Transverse colon (tissue), 4 donors: Measurements from ENCODE around the gene PCDHGB5. TPM values are rescaled to one million over a fixed set of nuclear protein-coding genes. Genes with fewer than 3 reads are reported as not detected.
"Not testable (repeated sequence)": the region's sequence is repeated elsewhere in the genome, so short reads cannot be mapped to it uniquely, and the experiment has no call there.

Experiments used
- DNase-seq: peaks from one replicate; pipeline ENCODE4 v3.0.0-alpha.2; 2019
- H3K27ac ChIP-seq, 4 donors: fragments of 200-600 bp; sonication (generic); 2 replicates each; pipeline ENCODE4 v1.5.1; 2016 to 2018; ENCODE audit warnings: inconsistent platforms in 4 of 4
- H3K27me3 ChIP-seq: fragments of 200-600 bp; sonication (generic); 2 replicates; pipeline ENCODE4 v1.5.1; 2017; ENCODE audit warnings: inconsistent platforms
- H3K36me3 ChIP-seq, 4 donors: fragments of 200-600 bp; sonication (generic); 2 replicates each; pipeline ENCODE4 v1.5.1; 2017 to 2019; ENCODE audit warnings: inconsistent platforms in 4 of 4
- H3K4me1 ChIP-seq, 4 donors: fragments of 200-600 bp; sonication (generic); 2 replicates each; pipeline ENCODE4 v1.5.1; 2017 to 2020; ENCODE audit warnings: inconsistent platforms in 4 of 4
- H3K4me3 ChIP-seq, 4 donors: fragments of 200-600 bp; sonication (generic); 1 replicate in 1 of 4; 2 replicates in 3 of 4; pipeline versions ENCODE4 v1.5.1 to v1.6.1; 2017 to 2019; ENCODE audit warnings: inconsistent platforms in 4 of 4
- H3K9me3 ChIP-seq, 2 donors: fragments of 200-600 bp; sonication (generic); 2 replicates each; pipeline ENCODE4 v1.5.1; 2017 to 2019; ENCODE audit warnings: inconsistent platforms in 2 of 2
- EP300 ChIP-seq: sonication (generic); formaldehyde crosslinking; IDR thresholded peaks from one replicate; pipeline ENCODE4 v1.6.1; 2017; ENCODE audit warnings: antibody characterized with exemption, low read depth
- POLR2A ChIP-seq: fragments of 450-650 bp; IDR thresholded peaks from one replicate; pipeline ENCODE4 v1.6.1; 2016; ENCODE audit warnings: antibody characterized with exemption, mild to moderate bottlenecking, moderate library complexity
- POLR2AphosphoS5 ChIP-seq, 3 donors: sonication (generic); formaldehyde crosslinking; IDR thresholded peaks; one replicate each; pipeline ENCODE4 v1.6.1; 2016; ENCODE audit warnings: antibody characterized with exemption in 3 of 3
- WGBS, 2 donors: methylation state at CpG; one replicate each; pipeline ENCODE4 v1.1.5; 2018; ENCODE audit warnings: low coverage in 1 of 2; 5-methylcytosine and 5-hydroxymethylcytosine counted together
- in situ Hi-C, 4 donors: fragments of 200-750 bp; cut with MboI; loops; one replicate each; pipeline versions ENCODE4 v1.15.0 to v1.15.1; 2017; ENCODE audit warnings: low sequenced_read_pairs in 3 of 4, low pct_ligation_motif_present in 1 of 4, low pct_unique_long_range_greater_than_20kb in 1 of 4
- intact Hi-C: fragments of 100-400 bp; cut with DNase I; formaldehyde crosslinking; loops from one replicate; pipeline ENCODE4 v1.15.1; 2023; ENCODE audit warnings: low total_unique reads
- total RNA-seq, 4 donors: library from RNA; depleted of rRNA; stranded (reverse); fragments of >200 nt; gene quantifications; one replicate each; pipeline ENCODE4 v1.1.0, GENCODE V29; 2016
- TF ChIP-seq, protein P1 (sequence below), 5 experiments: fragments of 200-600 bp in 3 of 5; fragments of 450-650 bp in 2 of 5; sonication (generic) in 3 of 5; IDR thresholded peaks; 1 replicate in 2 of 5; 2 replicates in 3 of 5; pipeline ENCODE4 v1.5.1; 2016 to 2017; ENCODE audit warnings: antibody characterized with exemption in 5 of 5, inconsistent platforms in 3 of 5, mild to moderate bottlenecking in 2 of 5, moderate library complexity in 1 of 5

Gene PCDHGB5
- total RNA-seq, 4 donors from 2014 or later = 5.3 to 23.3 (median 9.2) TPM

DNA sequence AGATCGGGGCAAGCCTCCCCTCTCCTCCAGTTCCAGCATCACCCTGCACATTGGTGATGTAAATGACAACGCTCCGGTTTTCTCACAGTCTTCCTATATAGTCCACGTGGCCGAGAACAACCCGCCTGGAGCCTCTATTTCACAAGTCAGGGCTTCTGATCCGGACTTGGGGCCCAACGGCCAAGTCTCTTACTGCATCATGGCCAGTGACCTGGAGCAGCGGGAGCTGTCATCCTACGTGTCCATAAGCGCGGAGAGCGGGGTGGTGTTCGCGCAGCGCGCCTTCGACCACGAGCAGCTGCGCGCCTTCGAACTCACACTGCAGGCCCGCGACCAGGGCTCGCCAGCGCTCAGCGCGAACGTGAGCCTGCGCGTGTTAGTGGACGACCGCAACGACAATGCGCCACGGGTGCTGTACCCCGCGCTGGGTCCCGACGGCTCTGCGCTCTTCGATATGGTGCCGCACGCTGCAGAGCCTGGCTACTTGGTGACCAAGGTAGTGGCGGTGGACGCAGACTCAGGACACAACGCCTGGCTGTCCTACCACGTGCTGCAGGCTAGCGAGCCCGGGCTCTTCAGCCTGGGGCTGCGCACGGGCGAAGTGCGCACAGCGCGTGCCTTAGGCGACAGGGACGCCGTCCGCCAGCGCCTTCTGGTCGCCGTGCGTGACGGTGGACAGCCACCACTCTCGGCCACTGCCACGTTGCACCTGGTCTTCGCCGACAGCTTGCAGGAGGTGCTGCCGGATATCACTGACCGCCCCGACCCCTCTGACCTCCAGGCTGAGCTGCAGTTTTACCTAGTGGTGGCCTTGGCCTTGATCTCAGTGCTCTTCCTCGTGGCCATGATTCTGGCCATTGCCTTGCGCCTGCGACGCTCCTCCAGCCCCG, 8.3 kb upstream of the PCDHGB5 start:
- Histone ChIP-seq H3K27me3 (peaks cover 11% of the 10 kb centered on the region), H3K4me3 (no peak overlapping the region)

DNA sequence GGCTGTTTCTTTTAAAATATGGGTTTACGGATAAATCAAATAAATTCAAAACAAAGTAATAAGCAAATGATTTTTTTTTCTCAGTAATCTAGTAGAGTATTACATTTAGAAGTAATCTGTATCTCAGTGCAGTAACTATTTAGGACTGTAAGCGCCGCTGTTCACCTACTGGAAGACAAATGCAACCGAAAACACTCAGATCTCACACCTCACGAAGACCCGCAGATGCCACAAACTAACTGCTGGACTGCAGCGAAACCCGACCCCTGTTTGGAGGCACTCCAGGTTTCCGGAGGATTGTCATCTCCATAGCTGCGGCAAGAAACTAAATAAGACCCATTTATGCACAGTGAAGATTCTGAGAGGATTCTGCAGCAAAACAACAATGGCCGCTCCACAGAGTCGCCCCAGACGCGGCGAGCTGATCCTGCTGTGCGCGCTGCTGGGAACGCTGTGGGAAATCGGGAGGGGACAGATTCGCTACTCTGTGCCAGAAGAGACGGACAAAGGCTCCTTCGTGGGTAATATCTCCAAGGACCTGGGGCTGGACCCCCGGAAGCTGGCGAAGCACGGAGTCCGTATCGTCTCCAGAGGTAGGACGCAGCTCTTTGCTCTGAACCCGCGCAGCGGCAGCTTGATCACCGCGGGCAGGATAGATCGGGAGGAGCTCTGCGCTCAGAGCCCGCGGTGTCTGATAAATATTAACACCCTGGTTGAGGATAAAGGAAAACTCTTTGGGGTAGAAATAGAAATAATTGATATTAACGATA, 5.1 kb upstream of the PCDHGB5 start, which contains the start of gene PCDHGA8:
PCDHGA8 (plus strand) TSS at position 205 of the 770 bp plus-strand sequence; CDS start at position 386, 181 bp downstream.
- H3K9me3 ChIP-seq = peaks cover 63 to 83% of the 10 kb centered on the region in 2 donors
- DNase-seq = no peak
- H3K27ac ChIP-seq = no peak within 1 kb of the TSS
- peaks cover 23% of the 10 kb centered on the region for H3K27me3 ChIP-seq
- WGBS, 2 donors = 30 to 65% methylated on average over 6 to 38 of the region's 38 CpGs
- no peaks in the 10 kb centered on the region for H3K36me3 ChIP-seq
- H3K4me1 ChIP-seq = no peaks in the 10 kb centered on the region
- intact Hi-C loops = no loop called here
- no peak for TF ChIP-seq POLR2AphosphoS5 (IDR thresholded peaks at IDR 0.05)
- TF ChIP-seq EP300 = no peak
- TF ChIP-seq, protein P1, sequence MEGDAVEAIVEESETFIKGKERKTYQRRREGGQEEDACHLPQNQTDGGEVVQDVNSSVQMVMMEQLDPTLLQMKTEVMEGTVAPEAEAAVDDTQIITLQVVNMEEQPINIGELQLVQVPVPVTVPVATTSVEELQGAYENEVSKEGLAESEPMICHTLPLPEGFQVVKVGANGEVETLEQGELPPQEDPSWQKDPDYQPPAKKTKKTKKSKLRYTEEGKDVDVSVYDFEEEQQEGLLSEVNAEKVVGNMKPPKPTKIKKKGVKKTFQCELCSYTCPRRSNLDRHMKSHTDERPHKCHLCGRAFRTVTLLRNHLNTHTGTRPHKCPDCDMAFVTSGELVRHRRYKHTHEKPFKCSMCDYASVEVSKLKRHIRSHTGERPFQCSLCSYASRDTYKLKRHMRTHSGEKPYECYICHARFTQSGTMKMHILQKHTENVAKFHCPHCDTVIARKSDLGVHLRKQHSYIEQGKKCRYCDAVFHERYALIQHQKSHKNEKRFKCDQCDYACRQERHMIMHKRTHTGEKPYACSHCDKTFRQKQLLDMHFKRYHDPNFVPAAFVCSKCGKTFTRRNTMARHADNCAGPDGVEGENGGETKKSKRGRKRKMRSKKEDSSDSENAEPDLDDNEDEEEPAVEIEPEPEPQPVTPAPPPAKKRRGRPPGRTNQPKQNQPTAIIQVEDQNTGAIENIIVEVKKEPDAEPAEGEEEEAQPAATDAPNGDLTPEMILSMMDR (IDR thresholded peaks at IDR 0.05) = no peak
- no peak for TF ChIP-seq POLR2A
- in situ Hi-C loops = loop anchor here in 1 of 4 donors (25.0 kb wide), 1 partner anchor 180 kb away; the partner anchor contains the start of genes PCDHB12, PCDHB13 and PCDHB14
- no peak within 1 kb of the TSS for H3K4me3 ChIP-seq

More for the DNA sequence above, 8.3 kb upstream of the PCDHGB5 start:
- intact Hi-C loops = no loop called here
- TF ChIP-seq POLR2AphosphoS5 (IDR thresholded peaks at IDR 0.05) = no peak
- no peak for TF ChIP-seq EP300
- TF ChIP-seq, protein P1 (IDR thresholded peaks at IDR 0.05) = no peak
- no peak for TF ChIP-seq POLR2A
- WGBS, 2 donors = 76 to 80% methylated on average over 3 to 65 of the region's 77 CpGs
- Histone ChIP-seq H3K36me3 (no peaks in the 10 kb centered on the region), H3K27ac (no peak overlapping the region), H3K9me3 (peaks cover 74 to 89% of the 10 kb centered on the region in 2 donors), H3K4me1 (no peaks in the 10 kb centered on the region)
- no peak for DNase-seq
- in situ Hi-C loops = loop anchor here in 1 of 4 donors (25.0 kb wide), 1 partner anchor 177 kb away; the partner anchor contains the start of genes PCDHB12, PCDHB13 and PCDHB14

DNA sequence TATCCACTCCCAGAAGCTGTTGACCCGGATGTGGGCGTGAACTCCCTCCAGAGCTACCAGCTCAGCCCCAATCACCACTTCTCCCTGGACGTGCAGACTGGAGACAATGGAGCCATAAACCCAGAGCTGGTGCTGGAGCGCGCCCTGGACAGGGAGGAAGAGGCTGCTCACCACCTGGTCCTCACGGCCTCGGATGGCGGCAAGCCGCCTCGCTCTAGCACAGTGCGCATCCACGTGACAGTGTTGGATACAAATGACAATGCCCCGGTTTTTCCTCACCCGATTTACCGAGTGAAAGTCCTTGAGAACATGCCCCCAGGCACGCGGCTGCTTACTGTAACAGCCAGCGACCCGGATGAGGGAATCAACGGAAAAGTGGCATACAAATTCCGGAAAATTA, 4.5 kb upstream of the PCDHGB5 start:
- Histone ChIP-seq H3K4me1 (no peaks in the 10 kb centered on the region), H3K36me3 (no peaks in the 10 kb centered on the region), H3K27me3 (peaks cover 23% of the 10 kb centered on the region), H3K4me3 (no peak overlapping the region), H3K27ac (no peak overlapping the region), H3K9me3 (peaks cover 62 to 85% of the 10 kb centered on the region in 2 donors)
- intact Hi-C loops = no loop called here
- in situ Hi-C loops = loop anchor here in 1 of 4 donors (25.0 kb wide), 1 partner anchor 181 kb away; the partner anchor contains the start of genes PCDHB12, PCDHB13 and PCDHB14
- TF ChIP-seq POLR2AphosphoS5 (IDR thresholded peaks at IDR 0.05) (no peak), POLR2A (no peak), EP300 (no peak)
- TF ChIP-seq, protein P1 (IDR thresholded peaks at IDR 0.05) = no peak
- DNase-seq = no peak
- WGBS, 2 donors = 48 to 59% methylated on average over 8 to 21 of the region's 21 CpGs

DNA sequence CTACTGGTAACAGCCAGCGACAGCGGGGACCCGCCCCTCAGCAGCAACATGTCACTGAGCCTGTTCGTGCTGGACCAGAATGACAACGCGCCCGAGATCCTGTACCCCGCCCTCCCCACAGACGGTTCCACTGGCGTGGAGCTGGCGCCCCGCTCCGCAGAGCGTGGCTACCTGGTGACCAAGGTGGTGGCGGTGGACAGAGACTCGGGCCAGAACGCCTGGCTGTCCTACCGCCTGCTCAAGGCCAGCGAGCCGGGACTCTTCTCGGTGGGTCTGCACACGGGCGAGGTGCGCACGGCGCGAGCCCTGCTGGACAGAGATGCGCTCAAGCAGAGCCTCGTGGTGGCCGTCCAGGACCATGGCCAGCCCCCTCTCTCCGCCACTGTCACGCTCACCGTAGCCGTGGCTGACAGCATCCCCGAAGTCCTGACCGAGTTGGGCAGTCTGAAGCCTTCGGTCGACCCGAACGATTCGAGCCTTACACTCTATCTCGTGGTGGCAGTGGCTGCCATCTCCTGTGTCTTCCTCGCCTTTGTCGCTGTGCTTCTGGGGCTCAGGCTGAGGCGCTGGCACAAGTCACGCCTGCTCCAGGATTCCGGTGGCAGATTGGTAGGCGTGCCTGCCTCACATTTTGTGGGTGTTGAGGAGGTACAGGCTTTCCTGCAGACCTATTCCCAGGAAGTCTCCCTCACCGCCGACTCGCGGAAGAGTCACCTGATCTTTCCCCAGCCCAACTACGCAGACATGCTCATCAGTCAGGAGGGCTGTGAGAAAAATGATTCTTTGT, 3.2 kb upstream of the PCDHGB5 start:
- H3K4me1 ChIP-seq, H3K4me3 ChIP-seq, DNase-seq, intact Hi-C loops, H3K36me3 ChIP-seq, H3K27ac ChIP-seq: not testable (repeated sequence)
- in situ Hi-C loops = loop anchor here in 1 of 4 donors (25.0 kb wide), 1 partner anchor 182 kb away; the partner anchor contains the start of genes PCDHB12, PCDHB13 and PCDHB14
- peaks cover 53 to 85% of the 10 kb centered on the region in 2 donors for H3K9me3 ChIP-seq
- 71 to 74% methylated on average over 6 to 40 of the region's 53 CpGs for WGBS, 2 donors
- peaks cover 23% of the 10 kb centered on the region for H3K27me3 ChIP-seq
